Measurements from ENCODE around the gene UTP25.
A peak's percentile ranks its signal among the peaks of the same experiment; 100 is the strongest.

The UTP25 gene

DNA sequence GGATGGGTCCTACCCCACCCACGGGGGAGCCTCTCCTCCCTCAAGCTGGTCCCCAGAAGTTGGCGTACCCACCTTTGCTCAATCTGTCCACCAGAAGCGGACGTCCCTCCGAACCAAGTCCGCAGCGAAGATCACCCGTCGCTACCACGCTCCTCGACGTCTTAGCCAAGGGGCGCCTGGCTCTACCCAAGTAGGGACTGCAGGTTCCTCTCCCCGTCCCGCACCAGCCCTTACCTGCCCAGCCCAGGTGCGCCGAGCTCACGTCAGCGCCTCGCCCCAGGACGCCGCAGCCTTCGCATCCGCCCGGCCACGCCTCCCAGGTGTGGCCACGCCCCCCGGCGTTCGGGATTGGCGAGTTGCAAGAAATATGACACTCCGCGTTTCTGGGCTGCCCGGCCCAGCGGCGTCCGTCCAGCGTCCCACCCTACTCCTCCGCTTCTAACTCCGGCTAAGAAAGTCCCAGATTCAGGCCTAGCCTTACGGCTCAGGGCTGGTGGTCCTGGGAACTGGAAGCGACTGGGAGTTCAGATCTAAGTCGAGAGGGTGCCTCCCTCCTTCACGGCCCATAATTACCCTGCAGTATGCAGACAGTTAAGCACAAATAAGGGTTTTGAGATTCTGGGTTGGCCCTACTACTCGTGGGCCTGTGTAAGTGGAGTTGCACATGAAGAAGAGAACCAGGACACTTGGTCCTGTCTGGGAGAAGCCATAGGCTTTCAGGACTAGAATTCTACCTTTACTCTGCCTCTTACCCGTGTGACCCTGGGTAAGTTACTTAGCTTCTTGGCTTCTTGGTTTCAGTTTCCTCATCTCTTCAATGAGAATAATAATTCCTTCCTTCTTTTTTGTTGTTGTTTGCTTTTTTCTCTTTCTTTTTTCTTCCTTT lies 21.7 kb upstream of the UTP25 start, which contains the start of gene IRF6:
IRF6 (minus strand) TSS at position 268 of the 886 bp plus-strand sequence. CDS start 4,729 bp downstream, outside the sequence.
- peak; percentile 43 for DNase-seq (ENCODE audit: low read depth)

DNA sequence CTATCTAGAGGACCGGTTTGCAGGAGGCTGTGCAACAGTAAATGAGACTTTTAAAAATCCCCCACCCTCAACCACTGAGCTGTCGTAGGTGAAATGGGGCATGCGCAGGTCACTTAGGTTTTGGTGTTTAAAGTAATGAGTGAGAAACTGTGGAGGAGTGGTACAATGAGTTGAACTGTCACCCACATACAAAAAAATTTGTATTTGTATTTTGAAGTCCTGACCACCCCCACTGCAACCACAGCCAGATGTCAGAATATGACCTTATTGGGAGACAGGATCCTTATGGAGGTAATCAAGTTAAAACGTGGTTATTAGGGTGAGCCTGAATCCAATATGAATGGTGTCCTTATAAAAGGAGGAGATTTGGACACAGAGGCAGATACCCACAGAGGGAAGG lies 20.3 kb upstream of the UTP25 start:
- DNase-seq (ENCODE audit: low read depth): no peak

DNA sequence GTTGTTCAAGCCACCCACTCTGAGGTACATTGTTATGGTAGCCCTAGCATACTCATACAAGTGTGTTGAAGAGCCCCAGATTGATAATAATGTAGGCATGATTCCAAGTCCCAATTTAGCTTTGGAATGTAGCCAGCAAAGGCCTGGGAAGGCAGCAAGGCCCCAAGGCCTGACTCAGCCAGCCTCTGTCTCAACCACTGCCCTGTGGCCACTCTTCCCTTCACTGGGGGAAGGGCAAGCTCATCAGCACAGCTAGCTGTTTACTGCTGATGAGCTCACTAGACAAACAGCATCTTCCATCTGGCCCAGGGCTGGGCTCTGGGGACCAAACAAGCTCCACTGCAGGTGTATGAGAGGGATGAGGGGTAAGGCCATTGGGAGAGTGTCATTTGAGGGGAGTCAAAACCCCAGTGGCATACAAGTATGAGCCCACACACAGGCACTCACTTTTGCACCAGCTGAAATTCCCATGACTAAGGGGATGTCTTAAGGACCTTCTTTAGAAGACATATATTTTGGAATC lies 19.7 kb upstream of the UTP25 start:
- DNase-seq (ENCODE audit: low read depth): no peak

DNA sequence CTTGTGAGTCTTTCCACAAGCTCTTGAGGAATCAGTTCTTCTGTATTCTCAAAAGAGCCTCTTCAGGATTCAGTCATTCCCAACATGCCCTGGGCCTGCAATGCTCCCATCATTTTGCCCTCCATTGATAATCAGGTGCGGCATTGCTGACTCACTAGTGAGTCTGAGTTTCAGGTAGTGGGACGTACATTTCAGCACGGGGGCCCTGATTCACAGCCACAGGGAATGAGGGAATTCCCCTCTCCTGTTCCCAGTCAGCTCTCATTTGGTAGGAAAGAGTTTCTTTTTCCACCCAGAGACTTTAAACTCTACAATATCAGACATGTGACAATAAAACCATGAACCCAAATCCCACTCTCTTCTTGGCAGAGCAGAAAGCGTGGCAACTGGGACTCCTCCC lies 18.2 kb upstream of the UTP25 start:
- no peak for DNase-seq (ENCODE audit: low read depth)

DNA sequence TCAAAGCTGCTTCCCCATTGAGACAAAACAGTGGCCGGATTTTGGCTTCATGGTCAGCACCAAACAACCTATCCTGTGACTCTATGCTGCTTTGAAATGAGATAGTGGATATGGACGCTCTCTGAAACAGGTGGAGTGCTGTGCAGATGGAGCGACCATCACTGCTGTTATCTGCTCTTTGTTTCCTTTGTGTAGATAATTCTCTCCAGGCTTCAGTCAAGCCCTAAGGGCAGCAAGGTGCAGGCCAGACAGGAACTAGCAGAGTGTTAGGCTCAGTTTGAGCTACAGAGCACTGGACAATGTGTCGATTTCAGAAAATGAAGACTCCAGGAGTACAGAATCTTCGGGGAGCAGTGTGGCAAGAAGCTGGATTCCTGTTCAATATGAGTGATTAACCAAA lies 17.0 kb upstream of the UTP25 start:
- no peak for DNase-seq (ENCODE audit: low read depth)

DNA sequence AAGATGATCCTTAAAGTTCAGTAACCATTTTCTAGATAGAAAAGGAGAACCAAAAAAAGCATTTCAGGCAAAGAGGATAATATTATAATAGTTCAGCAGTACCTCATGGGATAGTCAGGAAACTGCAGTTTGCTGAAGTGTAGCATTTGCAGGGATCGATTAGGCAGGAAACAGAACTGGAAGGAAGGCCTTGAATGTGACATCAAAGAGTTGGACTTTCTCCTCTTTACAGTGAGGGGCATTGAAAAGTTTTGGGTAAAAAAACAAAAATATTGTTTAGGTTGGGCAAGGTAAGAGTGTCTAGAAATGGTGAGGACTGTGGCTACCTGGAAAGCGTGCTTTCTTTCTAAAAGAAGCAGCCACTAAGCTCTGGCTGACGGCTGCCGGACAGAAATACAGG lies 13.9 kb upstream of the UTP25 start:
- DNase-seq (ENCODE audit: low read depth): no peak

DNA sequence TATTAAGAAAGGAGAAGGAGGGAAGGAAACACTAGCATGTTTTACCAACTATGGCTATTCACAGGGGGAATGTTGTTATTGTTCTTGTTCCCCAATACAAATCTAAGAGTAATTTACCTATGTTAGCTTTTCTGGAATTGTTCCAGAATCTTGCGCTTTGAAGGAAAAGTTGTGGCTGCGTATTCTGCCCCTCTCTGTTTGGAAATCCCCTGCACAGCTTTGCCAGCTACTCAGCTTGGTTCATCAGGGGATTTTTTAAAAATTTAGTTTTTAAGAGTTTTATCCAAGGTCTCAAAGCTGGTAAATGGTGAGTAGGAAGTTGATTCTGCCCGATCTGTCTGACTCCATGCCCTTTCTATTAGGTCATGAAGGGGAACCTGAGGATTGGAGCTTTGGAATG lies 12.3 kb upstream of the UTP25 start:
- DNase-seq (ENCODE audit: low read depth): no peak

DNA sequence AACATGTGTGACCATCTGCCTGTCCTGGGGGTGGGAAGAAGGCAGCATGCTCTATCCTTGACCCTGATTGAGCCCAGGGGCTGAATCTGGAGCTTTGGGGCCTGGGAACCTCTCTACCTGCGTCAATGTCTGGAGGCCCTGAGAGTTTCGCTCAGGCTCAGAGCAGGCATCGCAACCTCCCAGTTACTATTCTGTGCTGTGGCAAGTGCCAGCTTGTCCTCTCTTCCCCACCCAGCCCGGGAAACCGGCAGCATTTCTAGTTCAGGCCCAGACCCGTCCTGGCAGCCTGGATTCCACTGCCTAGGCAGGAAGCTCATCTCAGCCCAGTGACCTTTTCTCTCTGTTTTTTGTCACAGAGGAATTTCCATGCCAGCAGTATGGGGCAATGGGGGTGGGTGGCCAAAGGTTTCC lies 11.8 kb upstream of the UTP25 start:
- no peak for DNase-seq (ENCODE audit: low read depth)

DNA sequence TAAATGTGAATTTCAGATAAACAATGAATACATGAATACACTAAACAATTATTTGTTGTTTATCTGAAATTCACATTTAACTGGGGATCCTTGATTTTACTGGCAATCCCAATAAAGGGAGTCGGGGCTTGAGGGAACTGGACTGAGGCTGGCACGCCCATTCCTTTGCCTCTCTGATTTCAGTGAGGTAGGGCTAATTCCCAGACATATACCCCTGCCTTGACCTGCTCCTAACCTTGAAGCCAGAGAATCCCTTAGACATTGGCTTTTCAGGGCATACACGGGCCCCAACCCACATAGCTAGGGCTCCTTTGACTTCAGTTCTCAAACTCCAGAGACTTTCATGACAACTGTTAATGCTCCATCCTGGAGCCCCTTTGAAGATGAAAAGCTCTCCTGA lies 10.8 kb upstream of the UTP25 start:
- DNase-seq (ENCODE audit: low read depth): no peak

DNA sequence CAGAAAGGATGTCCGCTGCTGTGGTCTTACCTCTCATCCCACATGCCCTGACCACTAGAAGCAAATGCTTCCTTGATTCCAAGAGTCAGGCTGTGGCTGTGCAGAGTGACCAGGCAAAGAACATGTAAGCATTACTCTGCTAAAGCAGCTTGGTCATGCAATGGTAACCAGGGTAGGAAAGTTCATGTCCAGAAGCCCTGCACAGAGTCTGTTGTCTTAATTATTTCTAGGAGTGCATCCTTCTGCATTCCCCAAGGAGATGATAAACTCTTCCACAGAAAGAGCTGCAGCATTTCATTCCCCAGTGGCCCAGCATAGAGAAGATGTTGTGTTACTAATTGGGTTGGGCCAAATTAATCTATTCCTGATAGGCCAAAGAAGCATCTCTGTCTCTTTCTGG lies 10.1 kb upstream of the UTP25 start:
- DNase-seq (ENCODE audit: low read depth): no peak

DNA sequence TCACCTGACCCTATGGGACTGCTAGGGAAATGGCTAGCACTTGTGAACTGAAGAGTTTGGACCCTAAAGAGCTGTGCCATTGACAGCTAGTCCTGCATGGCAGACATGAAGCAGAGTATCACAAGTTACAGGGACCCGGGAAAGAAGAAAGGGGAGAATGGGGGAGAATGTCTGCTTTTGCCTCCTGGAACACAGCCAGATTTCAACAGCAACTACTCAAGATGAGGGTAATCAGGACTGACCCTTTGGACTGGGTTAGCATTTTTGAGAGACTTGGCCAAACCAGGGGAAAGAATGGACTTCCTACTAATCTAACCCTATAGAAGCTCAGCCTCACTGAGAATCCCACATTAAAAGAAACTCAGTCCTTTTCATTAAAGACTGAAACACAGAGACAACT lies 8.7 kb upstream of the UTP25 start:
- no peak for DNase-seq (ENCODE audit: low read depth)

DNA sequence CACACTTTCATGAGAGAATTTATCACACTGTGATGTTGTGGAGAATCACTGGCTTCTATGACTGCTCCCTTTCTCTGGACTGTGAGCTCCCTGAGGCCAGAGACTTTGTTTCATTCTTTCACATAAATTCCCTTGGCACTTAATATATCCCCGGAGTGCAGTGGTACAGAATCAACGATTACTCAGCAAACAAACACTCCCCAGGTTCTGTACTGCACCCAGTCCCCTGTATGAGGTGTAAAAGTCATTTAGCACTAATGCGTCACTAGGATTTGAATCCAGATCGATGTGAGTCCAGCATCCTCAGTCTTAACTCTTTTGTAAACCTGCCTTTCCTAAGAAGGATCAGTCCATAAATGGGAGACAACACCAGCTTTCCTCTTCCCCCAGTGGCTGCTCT lies 6.8 kb upstream of the UTP25 start:
- DNase-seq (ENCODE audit: low read depth): no peak

DNA sequence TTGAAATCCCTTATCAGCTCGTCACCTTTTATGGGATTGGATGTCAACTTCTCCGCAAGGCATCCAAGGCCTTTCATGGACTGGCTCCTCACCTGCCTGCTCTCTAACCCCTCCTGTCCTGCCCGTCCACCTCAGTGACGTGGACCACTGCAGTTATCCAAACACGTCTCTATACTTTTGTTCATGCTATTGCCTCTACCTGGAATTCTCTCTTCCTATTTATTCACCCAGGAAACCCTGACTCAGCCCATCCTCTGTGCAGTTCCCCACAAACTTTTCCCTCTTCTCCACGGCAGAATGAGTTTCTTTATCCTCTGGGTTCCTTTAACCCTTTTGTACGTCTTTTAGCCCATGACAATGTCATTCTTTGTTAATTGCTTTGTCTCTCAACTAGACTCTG lies 5.1 kb upstream of the UTP25 start:
- DNase-seq (ENCODE audit: low read depth): no peak

DNA sequence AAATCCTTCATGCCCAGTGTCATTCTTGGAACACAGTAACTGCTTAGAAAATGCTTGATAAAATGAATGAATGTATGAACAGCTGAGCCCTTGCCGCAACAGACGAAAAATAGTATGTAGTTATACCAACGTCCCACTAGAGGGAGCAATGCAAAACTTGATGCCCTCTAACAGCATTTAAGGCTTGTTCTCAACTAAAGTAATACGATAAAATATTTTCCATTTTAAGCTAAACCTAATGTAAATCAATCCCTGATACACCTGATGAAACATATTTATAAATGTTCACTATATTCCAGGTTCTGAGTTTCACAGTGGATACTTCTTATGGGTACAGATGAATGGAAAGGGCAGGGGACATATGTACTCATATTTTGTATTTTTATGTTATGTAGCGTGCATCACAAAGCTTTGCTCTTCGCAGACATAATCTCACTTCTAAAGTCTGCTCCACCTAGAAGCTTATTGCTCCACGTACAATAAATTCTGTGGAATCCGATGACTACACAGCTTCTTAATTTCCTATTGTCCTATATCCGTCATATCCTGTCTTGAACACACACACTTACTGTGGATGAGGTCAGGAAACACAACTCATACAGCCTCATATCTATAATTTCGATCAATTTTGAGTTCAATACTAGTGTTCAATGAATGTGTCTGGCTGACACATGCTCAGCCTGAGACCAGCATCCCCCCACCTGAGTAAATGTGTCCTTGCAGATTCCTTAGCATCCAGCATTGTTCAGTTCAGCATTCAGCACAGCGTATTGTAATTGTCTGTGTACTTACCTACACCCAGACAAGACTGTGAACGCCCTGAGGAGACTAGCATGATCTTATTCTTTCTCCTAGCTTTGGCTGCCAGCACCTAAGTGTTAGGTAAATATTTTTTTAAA lies 4.4 kb upstream of the UTP25 start:
- no peak for DNase-seq (ENCODE audit: low read depth)

DNA sequence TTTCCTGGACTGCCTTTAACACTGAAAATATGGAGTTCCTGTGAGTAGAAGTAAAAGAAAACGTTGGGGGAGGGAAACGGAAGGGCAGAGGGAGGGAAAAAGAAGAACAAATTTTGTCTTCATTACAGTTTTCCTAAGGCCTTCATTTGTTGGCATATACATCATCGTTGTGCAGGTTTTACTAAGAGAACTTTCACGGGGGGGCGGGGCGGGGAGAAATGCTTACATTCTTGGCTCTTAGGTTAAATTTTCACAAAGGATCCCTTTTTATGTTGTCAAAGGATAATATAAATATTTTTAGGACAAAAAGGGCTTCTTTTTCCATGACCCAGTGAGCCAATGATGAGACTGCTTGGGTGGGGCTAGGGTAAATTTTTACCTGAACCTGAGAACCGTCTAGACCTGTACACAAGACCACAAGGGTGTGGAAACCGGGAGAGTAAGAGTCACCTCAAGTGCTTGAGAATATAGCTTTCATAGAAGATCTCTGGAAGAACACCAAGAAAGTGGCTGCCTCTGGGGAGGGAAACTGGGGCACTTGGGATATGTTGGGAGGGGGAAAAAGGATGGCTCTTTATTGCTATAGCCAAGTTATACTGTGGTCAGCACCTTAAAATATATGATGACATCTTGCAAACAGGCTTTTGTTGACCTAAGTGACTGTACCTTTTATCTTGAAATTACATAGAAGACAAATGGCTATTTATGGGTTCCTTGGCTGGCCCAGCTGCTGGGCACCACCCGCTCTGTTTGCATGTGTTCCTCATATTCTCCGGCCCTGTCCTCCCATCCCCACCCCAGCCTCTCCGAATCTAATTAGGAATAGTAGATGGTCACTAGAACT lies 2.0 kb upstream of the UTP25 start:
- DNase-seq (ENCODE audit: low read depth): no peak

DNA sequence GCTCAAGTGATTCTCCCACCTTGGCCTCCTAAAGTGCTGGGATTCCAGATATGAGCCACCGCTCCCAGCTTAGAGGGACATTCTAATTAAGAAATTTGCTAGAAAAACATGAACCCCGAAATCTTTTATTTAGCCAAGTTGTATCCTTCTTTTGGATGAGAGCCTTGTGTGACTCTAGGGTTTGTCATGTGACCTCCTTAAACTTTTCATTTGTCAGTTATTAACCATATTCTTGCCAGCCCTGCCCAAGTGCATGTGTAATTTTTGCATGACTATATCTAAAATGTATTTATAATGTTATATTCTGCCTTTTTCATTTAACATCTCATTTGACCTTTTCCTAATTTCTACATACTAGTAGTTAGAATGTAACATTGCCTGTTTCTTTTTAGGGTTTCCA lies 1.9 kb downstream of the UTP25 start:
- no peak for DNase-seq (ENCODE audit: low read depth)

DNA sequence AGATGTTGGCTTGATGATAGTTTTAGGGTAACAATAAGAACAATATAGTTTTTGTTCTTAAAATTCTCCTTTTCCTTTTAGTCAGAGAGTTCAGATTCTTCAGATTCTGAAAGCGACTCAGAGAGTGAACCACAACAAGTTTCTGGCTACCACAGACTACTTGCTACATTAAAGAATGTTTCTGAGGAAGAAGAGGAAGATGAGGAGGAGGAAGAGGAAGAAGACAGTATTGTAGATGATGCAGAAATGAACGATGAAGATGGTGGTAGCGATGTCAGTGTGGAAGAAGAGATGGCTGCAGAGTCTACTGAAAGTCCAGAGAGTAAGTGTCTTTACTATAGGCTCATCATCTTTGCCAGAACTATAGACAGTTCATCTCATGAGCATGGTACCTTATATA lies 3.0 kb downstream of the UTP25 start:
- DNase-seq (ENCODE audit: low read depth): no peak

DNA sequence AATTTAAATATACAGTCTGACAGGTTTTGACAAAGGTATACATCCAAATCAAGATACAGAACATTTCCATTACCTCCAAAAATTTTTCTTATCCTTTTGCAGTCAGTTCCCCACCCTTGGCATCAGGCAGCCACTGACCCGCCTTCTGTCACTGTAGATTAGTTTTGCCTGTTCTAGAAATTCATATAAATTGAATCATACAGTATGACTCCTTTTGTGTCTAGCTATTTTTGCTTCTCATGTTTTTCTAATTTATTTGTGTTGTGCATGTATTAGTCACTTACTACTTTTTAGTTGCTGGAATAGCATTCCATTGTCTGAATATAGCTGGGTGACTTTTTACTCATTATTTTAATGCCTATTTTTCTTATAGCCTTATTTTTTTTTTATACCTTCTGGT lies 3.8 kb downstream of the UTP25 start:
- DNase-seq (ENCODE audit: low read depth): no peak

DNA sequence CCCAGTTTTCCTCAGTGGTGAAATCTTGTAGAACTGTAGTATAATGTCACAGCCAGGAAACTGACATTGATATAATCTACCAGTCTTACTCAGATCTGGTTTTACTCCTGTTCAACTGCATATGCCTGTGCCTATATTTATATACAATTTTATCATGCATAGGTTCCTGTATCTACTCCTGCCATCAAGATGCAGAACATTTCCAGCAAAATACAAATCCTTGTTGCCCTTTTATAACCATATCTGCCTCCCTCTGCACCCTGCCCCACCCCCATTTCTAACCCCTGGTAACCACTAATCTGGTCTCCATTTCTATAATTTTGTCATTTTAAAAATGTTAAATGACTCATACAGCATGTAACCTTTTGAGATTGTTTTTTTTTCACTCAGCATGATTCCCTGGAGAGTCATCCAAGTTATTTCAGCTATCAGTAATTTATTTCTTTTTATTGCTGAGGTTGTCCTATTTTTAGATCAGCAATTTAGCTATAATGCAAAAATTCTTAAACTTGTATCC lies 8.1 kb downstream of the UTP25 start:
- DNase-seq (ENCODE audit: low read depth): no peak

DNA sequence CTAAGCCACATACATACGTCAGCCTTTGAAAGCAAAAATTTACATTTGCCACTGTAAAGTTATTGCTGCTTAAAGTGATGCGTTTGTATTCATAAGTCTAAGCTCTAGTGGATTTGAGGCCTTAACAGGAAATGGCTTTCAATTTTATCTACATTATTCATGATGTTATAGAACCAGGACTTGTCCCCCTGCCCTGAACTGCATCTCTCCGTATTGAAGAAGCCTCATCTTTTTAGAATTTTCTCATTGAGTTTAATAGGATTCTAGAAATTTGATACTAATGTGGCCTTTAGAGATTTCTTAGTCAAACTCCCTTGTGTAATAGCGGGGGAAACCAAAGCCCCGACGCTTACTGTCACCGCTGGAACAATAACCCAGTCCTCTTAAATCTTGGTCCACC lies 9.9 kb downstream of the UTP25 start:
- no peak for DNase-seq (ENCODE audit: low read depth)

DNA sequence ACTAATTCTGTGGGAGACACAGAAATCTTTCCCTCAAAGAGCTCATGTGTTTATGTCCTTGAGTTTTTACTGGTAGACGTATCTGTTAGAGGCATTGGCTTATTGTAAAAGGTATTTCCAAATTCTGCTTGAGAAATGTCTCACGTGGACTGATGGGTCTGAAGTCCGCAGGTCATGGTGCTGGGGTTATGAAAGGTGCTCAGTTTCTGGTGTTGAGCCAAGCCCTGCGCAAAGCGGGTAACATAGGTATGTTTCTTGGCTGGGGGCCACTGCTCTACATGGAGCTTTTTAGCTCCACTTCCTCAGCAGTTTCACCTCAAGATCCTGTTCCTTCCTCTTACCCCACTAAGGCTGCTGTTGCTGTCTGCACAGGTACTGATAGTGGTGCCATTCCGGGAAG lies 10.8 kb downstream of the UTP25 start:
- DNase-seq (ENCODE audit: low read depth): no peak
